NCI-H460 (cell line): ENCODE results near the gene CABLES2. TPM values are rescaled to one million over a fixed set of nuclear protein-coding genes. Genes with fewer than 3 reads are reported as not detected.

Experiments used
- DNase-seq: peaks from one replicate; pipeline ENCODE4 v3.0.0-alpha.2; 2016; ENCODE audit warnings: low read depth; ENCODE audit errors: extremely low read depth
- total RNA-seq: library from RNA; depleted of rRNA; stranded (reverse); fragments of >200 nt; shearing (Covaris generic); gene quantifications from 2 replicates; pipeline ENCODE4 v1.2.3, GENCODE V29; 2014

Gene CABLES2
- total RNA-seq, 1 experiment from 2014 or later = 2.1 TPM

GRCh38 chr20:62353289-62354030, 53.6 kb downstream of the CABLES2 start:
- no peak for DNase-seq

- peak; percentile 63 for DNase-seq
Observed at GRCh38 chr20:62352402-62353288, 54.4 kb downstream of the CABLES2 start.

GRCh38 chr20:62351469-62352401, 55.4 kb downstream of the CABLES2 start:
- no peak for DNase-seq

GRCh38 chr20:62350629-62351422, 56.3 kb downstream of the CABLES2 start:
- no peak for DNase-seq

GRCh38 chr20:62350098-62350628, 56.9 kb downstream of the CABLES2 start:
- no peak for DNase-seq

GRCh38 chr20:62349556-62350097, 57.5 kb downstream of the CABLES2 start:
- DNase-seq = no peak

GRCh38 chr20:62348604-62349003, 58.5 kb downstream of the CABLES2 start:
- DNase-seq = no peak

GRCh38 chr20:62347445-62347844, 59.6 kb downstream of the CABLES2 start:
- DNase-seq = no peak

GRCh38 chr20:62347151-62347404, 60.0 kb downstream of the CABLES2 start:
- DNase-seq = no peak

- no peak for DNase-seq
Observed at GRCh38 chr20:62346398-62347150, 60.5 kb downstream of the CABLES2 start.

- no peak for DNase-seq
Observed at GRCh38 chr20:62345681-62346370, 61.3 kb downstream of the CABLES2 start.

- DNase-seq = no peak
Observed at GRCh38 chr20:62344782-62345181, 62.3 kb downstream of the CABLES2 start.

- DNase-seq = no peak
Observed at GRCh38 chr20:62344092-62344491, 63.0 kb downstream of the CABLES2 start.

GRCh38 chr20:62342910-62343309, 64.2 kb downstream of the CABLES2 start:
- DNase-seq = no peak

GRCh38 chr20:62339647-62340062, 67.4 kb downstream of the CABLES2 start:
- no peak for DNase-seq
